ENCODE results near the gene SFXN3. TPM values are rescaled to one million over a fixed set of nuclear protein-coding genes. Genes with fewer than 3 reads are reported as not detected.

Gene SFXN3
- total RNA-seq, 1 experiment from 2014 or later: 35.2 TPM

DNA sequence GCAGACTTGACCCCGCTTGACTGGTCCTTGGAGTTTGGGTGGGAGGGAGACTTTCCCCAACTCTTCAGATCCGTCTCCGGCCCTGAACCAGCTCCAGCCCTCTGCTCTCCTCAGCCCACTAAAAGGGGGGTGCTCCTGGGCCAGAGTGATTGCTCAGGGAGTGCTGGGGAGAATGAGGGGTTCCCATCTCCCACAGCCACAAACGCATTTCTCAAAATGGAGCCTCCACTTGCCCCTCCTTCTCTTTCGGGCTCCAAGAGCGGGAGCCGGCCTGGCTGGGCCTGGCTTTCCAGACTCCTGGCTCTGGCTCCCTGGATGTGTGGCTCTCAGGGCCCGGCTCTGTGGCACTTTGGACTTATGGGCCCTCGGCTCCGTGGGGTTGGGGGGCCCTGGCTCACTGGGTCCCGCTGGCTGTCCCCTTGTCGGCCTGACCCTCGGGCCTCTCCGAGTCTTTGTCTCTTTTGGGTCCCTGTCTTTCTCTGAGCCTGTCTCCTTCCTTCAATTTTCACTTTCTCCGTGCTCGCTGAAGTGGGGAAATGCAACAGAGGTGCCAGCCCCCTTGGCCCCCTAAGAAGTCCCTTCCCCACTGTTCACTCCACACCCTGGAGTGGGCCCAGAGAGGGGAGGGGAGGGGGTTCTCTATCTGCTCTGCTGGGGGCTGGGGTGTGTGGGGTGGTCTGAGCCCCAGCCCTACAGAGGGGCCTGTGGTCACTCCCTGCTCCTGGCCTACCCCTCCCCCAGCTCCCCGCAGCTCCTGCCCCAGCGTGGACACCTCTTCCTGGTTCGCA, 30.7 kb upstream of the SFXN3 start:
- Histone ChIP-seq H3F3A (ENCODE audit: insufficient read depth, low read depth) (peaks cover 5% of the 10 kb centered on the region; the same call in 1 of the 2 replicates), H3K27ac (no peak overlapping the region), H3K4me1 (replicated peaks; ENCODE audit: insufficient read depth) (peaks cover 11% of the 10 kb centered on the region), H3K4me2 (peak overlapping the region; percentile 74), H3K36me3 (ENCODE audit: low read depth) (no peaks in the 10 kb centered on the region), H3K27me3 (ENCODE audit: insufficient read depth, low read depth) (no peaks in the 10 kb centered on the region), H3K79me2 (ENCODE audit: low read depth) (0 out of 2 replicates have a peak, but pooled peaks cover 5% of the 10 kb centered on the region), H2AFZ (no peak overlapping the region), H3K9me3 (ENCODE audit: insufficient read depth, low read depth) (no peaks in the 10 kb centered on the region), H3K4me3 (peak overlapping the region; percentile 52; the same call in 1 of the 2 replicates), H3K9me2 (ENCODE audit: insufficient read depth) (no peaks in the 10 kb centered on the region), H4K20me1 (ENCODE audit: insufficient read depth) (no peaks in the 10 kb centered on the region; the same call in 1 of the 2 replicates)
- intact Hi-C loops (cut with micrococcal nuclease; ENCODE audit: unreplicated experiment): no loop called here
- BruUV-seq (replicated peaks): TSS peak; percentile 20
- ChIA-PET CTCF (no interaction called here), POLR2A (ENCODE audit: unreplicated experiment) (no interaction called here)
- TF ChIP-seq, protein P1, sequence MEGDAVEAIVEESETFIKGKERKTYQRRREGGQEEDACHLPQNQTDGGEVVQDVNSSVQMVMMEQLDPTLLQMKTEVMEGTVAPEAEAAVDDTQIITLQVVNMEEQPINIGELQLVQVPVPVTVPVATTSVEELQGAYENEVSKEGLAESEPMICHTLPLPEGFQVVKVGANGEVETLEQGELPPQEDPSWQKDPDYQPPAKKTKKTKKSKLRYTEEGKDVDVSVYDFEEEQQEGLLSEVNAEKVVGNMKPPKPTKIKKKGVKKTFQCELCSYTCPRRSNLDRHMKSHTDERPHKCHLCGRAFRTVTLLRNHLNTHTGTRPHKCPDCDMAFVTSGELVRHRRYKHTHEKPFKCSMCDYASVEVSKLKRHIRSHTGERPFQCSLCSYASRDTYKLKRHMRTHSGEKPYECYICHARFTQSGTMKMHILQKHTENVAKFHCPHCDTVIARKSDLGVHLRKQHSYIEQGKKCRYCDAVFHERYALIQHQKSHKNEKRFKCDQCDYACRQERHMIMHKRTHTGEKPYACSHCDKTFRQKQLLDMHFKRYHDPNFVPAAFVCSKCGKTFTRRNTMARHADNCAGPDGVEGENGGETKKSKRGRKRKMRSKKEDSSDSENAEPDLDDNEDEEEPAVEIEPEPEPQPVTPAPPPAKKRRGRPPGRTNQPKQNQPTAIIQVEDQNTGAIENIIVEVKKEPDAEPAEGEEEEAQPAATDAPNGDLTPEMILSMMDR (conservative IDR thresholded peaks at IDR 0.05): no peak
- TF ChIP-seq EZH2 (IDR thresholded peaks at IDR 0.05; ENCODE audit: low read depth): no peak
- no peak for DNase-seq

DNA sequence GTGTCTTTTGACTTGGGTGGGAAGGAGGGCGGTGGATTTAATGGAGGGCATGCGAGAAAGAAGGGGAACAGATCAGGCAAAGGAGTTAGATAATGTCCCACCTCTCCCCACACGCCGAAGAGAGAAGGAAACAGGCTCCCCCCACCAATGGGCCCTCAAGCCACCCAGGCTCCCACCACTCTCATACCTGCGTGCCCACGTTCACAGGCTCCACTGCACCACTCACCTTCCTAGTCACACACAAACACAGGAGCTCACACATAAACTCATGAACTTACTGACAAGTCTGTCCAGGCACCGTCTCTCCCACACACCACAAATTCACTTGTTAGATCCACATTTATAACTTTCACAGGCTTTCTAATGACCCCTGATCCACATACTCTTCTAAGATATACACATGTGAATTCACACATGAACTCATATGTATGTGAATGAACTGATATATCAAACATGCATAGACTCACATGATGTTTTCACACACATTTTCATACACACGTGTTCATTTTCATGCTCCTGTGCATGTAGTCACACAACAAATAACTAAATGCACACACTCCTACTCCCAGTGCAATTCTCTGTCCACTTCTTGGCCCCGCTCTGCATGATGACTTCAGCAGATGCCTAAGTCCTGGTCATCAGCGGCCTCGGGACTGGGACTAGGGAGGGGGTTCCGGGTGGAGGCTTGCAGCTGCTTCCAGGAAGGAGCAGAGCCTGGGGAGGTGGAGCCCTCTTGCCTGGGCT, 29.9 kb upstream of the SFXN3 start:
- BruUV-seq (replicated peaks): no TSS peak
- intact Hi-C loops (cut with micrococcal nuclease; ENCODE audit: unreplicated experiment): loop anchor here (1.0 kb wide), 1 partner anchor 12 kb away; no protein-coding TSS in a partner anchor

DNA sequence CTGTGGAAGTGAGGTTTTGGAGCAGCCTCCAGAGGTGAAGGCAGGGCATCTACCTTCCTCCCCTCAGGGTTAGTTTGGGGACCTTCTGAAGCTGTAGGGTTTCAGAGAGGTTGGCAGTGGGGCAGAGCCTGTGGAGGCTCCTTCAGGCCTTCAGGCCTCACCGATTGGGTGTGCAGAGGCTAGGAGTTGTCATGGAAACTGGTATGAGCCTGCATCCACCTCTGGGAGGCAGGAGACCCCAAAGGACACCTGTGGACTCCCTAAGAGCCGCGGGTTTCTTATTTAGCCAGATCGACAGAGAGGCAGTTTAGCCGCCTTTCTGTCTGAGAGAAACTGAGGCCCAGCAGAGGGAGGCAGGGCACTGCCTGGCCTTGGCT, 29.4 kb upstream of the SFXN3 start:
- ChIA-PET POLR2A (ENCODE audit: unreplicated experiment) (no interaction called here), CTCF (interaction anchor here (0.7 kb wide), 1 partner anchor 40 kb away, joined by 3 read pairs; no protein-coding TSS in a partner anchor)
- Histone ChIP-seq H2AFZ (no peak overlapping the region), H3K79me2 (ENCODE audit: low read depth) (0 out of 2 replicates have a peak, but pooled peaks cover 5% of the 10 kb centered on the region), H3K4me3 (no peak overlapping the region), H3K4me2 (no peak overlapping the region), H3K27me3 (ENCODE audit: insufficient read depth, low read depth) (no peaks in the 10 kb centered on the region), H3K9me3 (ENCODE audit: insufficient read depth, low read depth) (no peaks in the 10 kb centered on the region), H3K27ac (no peak overlapping the region), H3K9me2 (ENCODE audit: insufficient read depth) (no peaks in the 10 kb centered on the region), H3K4me1 (replicated peaks; ENCODE audit: insufficient read depth) (peaks cover 7% of the 10 kb centered on the region), H4K20me1 (ENCODE audit: insufficient read depth) (no peaks in the 10 kb centered on the region; the same call in 1 of the 2 replicates), H3F3A (ENCODE audit: insufficient read depth, low read depth) (no peaks in the 10 kb centered on the region), H3K36me3 (ENCODE audit: low read depth) (no peaks in the 10 kb centered on the region)
- no peak for DNase-seq
- intact Hi-C loops (cut with micrococcal nuclease; ENCODE audit: unreplicated experiment): loop anchor here (1.0 kb wide), 1 partner anchor 12 kb away; no protein-coding TSS in a partner anchor
- no TSS peak for BruUV-seq (replicated peaks)
- no peak for TF ChIP-seq EZH2 (IDR thresholded peaks at IDR 0.05; ENCODE audit: low read depth)
- TF ChIP-seq, protein P1 (conservative IDR thresholded peaks at IDR 0.05): no peak

More for the DNA sequence above, 29.9 kb upstream of the SFXN3 start:
- no peaks in the 10 kb centered on the region for H3K9me3 ChIP-seq (ENCODE audit: insufficient read depth, low read depth)
- peaks cover 11% of the 10 kb centered on the region for H3K4me1 ChIP-seq (replicated peaks; ENCODE audit: insufficient read depth)
- 0 out of 2 replicates have a peak, but pooled peaks cover 5% of the 10 kb centered on the region for H3K79me2 ChIP-seq (ENCODE audit: low read depth)
- H2AFZ ChIP-seq: no peak overlapping the region
- H3K9me2 ChIP-seq (ENCODE audit: insufficient read depth): no peaks in the 10 kb centered on the region
- H3K27ac ChIP-seq: no peak overlapping the region
- H3K4me2 ChIP-seq: no peak overlapping the region
- H4K20me1 ChIP-seq (ENCODE audit: insufficient read depth): no peaks in the 10 kb centered on the region; the same call in 1 of the 2 replicates
- no peak for DNase-seq
- H3F3A ChIP-seq (ENCODE audit: insufficient read depth, low read depth): peaks cover 5% of the 10 kb centered on the region; the same call in 1 of the 2 replicates
- H3K4me3 ChIP-seq: no peak overlapping the region
- no peaks in the 10 kb centered on the region for H3K36me3 ChIP-seq (ENCODE audit: low read depth)
- ChIA-PET POLR2A (ENCODE audit: unreplicated experiment) (no interaction called here), CTCF (interaction anchor here (0.7 kb wide), 1 partner anchor 40 kb away, joined by 3 read pairs; no protein-coding TSS in a partner anchor)
- TF ChIP-seq, protein P1 (conservative IDR thresholded peaks at IDR 0.05): no peak
- TF ChIP-seq EZH2 (IDR thresholded peaks at IDR 0.05; ENCODE audit: low read depth): no peak
- no peaks in the 10 kb centered on the region for H3K27me3 ChIP-seq (ENCODE audit: insufficient read depth, low read depth)

All from PC-9 (cell line).